ENCODE data around the gene CEACAM7. TPM values are rescaled to one million over a fixed set of nuclear protein-coding genes. Genes with fewer than 3 reads are reported as not detected.

CEACAM7 gene
- total and polyA plus RNA-seq, 2 donors (not counting 1 experiment from before 2014, with no cell fraction given): not detected

GRCh38 chr19:41638641-41639081 lies 49.4 kb downstream of the CEACAM7 start:
- POLR2A ChIA-PET: no interaction called here
- WGBS (ENCODE audit: insufficient coverage): 19% methylated on average over 2 of the region's 6 CpGs
- H3K4me3 ChIP-seq (ENCODE audit: control extremely low read depth in 1 of 5, extremely low read depth in 1 of 5, insufficient read depth in 1 of 5, low read depth in 2 of 5, low read length in 4 of 5): no peak overlapping the region
- no peaks in the 10 kb centered on the region for H3K36me3 ChIP-seq (replicated peaks in 1 of 2; ENCODE audit: control extremely low read depth in 1 of 2, control insufficient read depth in 1 of 2, extremely low read depth in 1 of 2, insufficient read depth in 2 of 2, low read length in 1 of 2)
- Mint-ChIP-seq H3K27me3 (peaks cover 68% of the 10 kb centered on the region), H3K9me3 (ENCODE audit: insufficient read depth) (no peaks in the 10 kb centered on the region), H3K27ac (no peak overlapping the region), H3K4me1 (no peaks in the 10 kb centered on the region), H3K4me3 (no peak overlapping the region)
- no peaks in the 10 kb centered on the region for H3K9me3 ChIP-seq (ENCODE audit: control extremely low read depth in 1 of 3, control insufficient read depth in 2 of 3, insufficient read depth in 1 of 3, low read length in 2 of 3)
- H3K4me1 ChIP-seq (ENCODE audit: control insufficient read depth in 2 of 2, insufficient read depth in 2 of 2, low read length in 2 of 2): no peaks in the 10 kb centered on the region
- H3K9ac ChIP-seq (ENCODE audit: low read length): no peak overlapping the region
- ATAC-seq (ENCODE audit: low read depth) (no peak), DNase-seq (peak; percentile 2)
- peaks cover 0 to 22% (median 5%) of the 10 kb centered on the region in 4 experiments for H3K27me3 ChIP-seq (replicated peaks in 1 of 4; ENCODE audit: control extremely low read depth in 1 of 4, control insufficient read depth in 3 of 4, insufficient read depth in 4 of 4, low read length in 3 of 4)
- TF ChIP-seq CTCF (IDR thresholded peaks at IDR 0.05) (no peak), EZH2 (IDR thresholded peaks at IDR 0.05; ENCODE audit: borderline replicate concordance, insufficient read depth, low read depth, low read length, poor library complexity, severe bottlenecking) (no peak)
- no peaks in the 10 kb centered on the region for H3K79me2 ChIP-seq (ENCODE audit: control insufficient read depth, insufficient read depth, low read length)
- no peak overlapping the region for H3K27ac ChIP-seq (ENCODE audit: low read length in 2 of 2)
- CTCF ChIA-PET: interaction anchor here (0.8 to 5.7 kb wide), 3 partner anchors 8 to 14 kb away, joined by 4 to 60 read pairs (median 6); no protein-coding TSS in a partner anchor
- no peak overlapping the region for H2AFZ ChIP-seq (ENCODE audit: insufficient read depth, low read depth, low read length, poor library complexity, severe bottlenecking)
- H4K20me1 ChIP-seq (ENCODE audit: control insufficient read depth, insufficient read depth, low read length, poor library complexity, severe bottlenecking): no peaks in the 10 kb centered on the region
- no peak overlapping the region for H3K4me2 ChIP-seq (replicated peaks; ENCODE audit: low read depth, low read length, poor library complexity, severe bottlenecking)
- intact Hi-C loops (cut with micrococcal nuclease): no loop called here

GRCh38 chr19:41637484-41637883 lies 50.6 kb downstream of the CEACAM7 start:
- intact Hi-C loops (cut with micrococcal nuclease): no loop called here
- peaks cover 0 to 4% (median 0%) of the 10 kb centered on the region in 3 donors for H3K9me3 ChIP-seq (ENCODE audit: control extremely low read depth in 1 of 3, control insufficient read depth in 2 of 3, insufficient read depth in 1 of 3, low read length in 2 of 3)
- WGBS (ENCODE audit: insufficient coverage): 80% methylated on average over 1 of the region's 2 CpGs
- no peak overlapping the region for H3K27ac ChIP-seq (ENCODE audit: low read length in 2 of 2)
- ChIA-PET CTCF (interaction anchor here (1.6 kb wide), 1 partner anchor 11 kb away, joined by 4 read pairs; no protein-coding TSS in a partner anchor), POLR2A (no interaction called here)
- no peak overlapping the region for H3K4me3 ChIP-seq (ENCODE audit: control extremely low read depth in 1 of 5, extremely low read depth in 1 of 5, insufficient read depth in 1 of 5, low read depth in 2 of 5, low read length in 4 of 5)
- DNase-seq: no peak
- no peak for TF ChIP-seq EZH2 (IDR thresholded peaks at IDR 0.05; ENCODE audit: borderline replicate concordance, insufficient read depth, low read depth, low read length, poor library complexity, severe bottlenecking)
- no peak for TF ChIP-seq CTCF (IDR thresholded peaks at IDR 0.05)
- H3K4me1 ChIP-seq (ENCODE audit: control insufficient read depth in 2 of 2, insufficient read depth in 2 of 2, low read length in 2 of 2): no peaks in the 10 kb centered on the region
- no peaks in the 10 kb centered on the region for H4K20me1 ChIP-seq (ENCODE audit: control insufficient read depth, insufficient read depth, low read length, poor library complexity, severe bottlenecking)
- Mint-ChIP-seq H3K27ac (no peak overlapping the region), H3K4me3 (no peak overlapping the region), H3K27me3 (peaks cover 69% of the 10 kb centered on the region), H3K4me1 (no peaks in the 10 kb centered on the region), H3K9me3 (ENCODE audit: insufficient read depth) (no peaks in the 10 kb centered on the region)
- peaks cover 0 to 22% (median 5%) of the 10 kb centered on the region in 4 experiments for H3K27me3 ChIP-seq (replicated peaks in 1 of 4; ENCODE audit: control extremely low read depth in 1 of 4, control insufficient read depth in 3 of 4, insufficient read depth in 4 of 4, low read length in 3 of 4)
- no peak overlapping the region for H3K4me2 ChIP-seq (replicated peaks; ENCODE audit: low read depth, low read length, poor library complexity, severe bottlenecking)
- no peak overlapping the region for H2AFZ ChIP-seq (ENCODE audit: insufficient read depth, low read depth, low read length, poor library complexity, severe bottlenecking)
- ATAC-seq (ENCODE audit: low read depth): no peak
- H3K36me3 ChIP-seq (replicated peaks in 1 of 2; ENCODE audit: control extremely low read depth in 1 of 2, control insufficient read depth in 1 of 2, extremely low read depth in 1 of 2, insufficient read depth in 2 of 2, low read length in 1 of 2): no peaks in the 10 kb centered on the region
- no peak overlapping the region for H3K9ac ChIP-seq (ENCODE audit: low read length)
- H3K79me2 ChIP-seq (ENCODE audit: control insufficient read depth, insufficient read depth, low read length): no peaks in the 10 kb centered on the region

Data from B cell (primary cell).